ENCODE data around the gene NANOS1.

Gene NANOS1

DNA sequence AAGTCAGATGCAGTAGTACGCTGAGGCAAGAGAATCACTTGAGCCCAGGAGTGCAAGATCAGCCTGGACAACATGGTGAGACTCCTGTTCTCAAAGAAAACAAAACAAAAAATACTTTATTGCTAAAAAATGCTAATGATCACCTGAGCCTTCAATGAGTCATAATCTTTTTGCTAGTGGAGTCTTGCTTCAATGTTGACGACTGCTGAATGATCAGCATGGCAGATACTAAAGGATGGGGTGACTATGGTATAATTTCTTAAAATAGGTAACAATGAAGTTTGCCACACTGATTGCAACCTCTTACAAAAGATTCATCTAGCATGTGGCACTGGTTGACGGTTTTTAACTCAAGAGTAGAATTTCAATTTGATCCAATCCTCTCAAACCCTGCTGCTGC is 22.3 kb downstream of the NANOS1 start:
- no peak overlapping the region for H3K4me3 ChIP-seq (ENCODE audit: low read depth, low read length)
- no peak for DNase-seq (ENCODE audit: low read depth)

GRCh38 chr10:119055472-119055871 is 26.0 kb downstream of the NANOS1 start:
- no peak overlapping the region for H3K4me3 ChIP-seq (ENCODE audit: low read depth, low read length)
- no peak for DNase-seq (ENCODE audit: low read depth)

DNA sequence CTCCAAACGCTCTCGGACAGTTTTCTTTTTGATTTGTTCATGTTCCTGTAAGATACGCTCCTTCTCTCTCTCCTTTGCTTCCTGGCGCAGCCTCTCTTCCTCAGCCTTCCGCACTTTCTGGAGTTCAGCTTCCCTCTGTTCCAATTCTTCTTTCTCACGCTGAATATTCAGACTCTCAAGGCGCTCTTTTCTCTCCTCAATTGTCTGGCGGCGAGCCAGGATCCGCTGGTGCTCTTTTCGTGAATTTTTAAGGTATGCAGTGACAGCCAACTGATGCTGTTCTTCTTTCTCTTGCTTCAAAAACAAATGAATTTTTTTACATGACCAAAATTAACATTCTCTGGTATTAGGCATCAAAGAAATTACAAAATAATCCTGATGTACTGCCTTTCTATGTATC is 28.5 kb downstream of the NANOS1 start:
- H3K4me3 ChIP-seq (ENCODE audit: low read depth, low read length), result no peak overlapping the region
- DNase-seq (ENCODE audit: low read depth), result no peak

DNA sequence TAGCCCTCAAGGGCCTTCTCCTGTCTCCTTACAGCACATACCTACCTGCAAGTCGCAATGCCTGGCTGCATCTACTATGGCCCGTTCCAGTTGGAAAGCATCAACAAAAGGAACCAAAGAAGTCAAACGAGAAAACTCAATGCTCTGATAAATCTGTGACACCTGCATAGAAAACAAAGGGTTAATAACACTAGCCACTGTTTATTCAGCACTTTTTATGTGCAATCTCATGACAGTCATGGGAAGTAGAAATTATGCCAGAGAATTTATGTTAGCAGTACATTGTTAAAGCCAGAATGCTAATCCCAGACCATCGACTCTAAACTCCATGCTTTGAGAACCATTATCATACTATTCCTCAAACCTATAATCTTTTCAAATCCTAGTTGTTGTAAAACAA is 30.0 kb downstream of the NANOS1 start:
- no peak overlapping the region for H3K4me3 ChIP-seq (ENCODE audit: low read depth, low read length)
- DNase-seq (ENCODE audit: low read depth), result no peak

DNA sequence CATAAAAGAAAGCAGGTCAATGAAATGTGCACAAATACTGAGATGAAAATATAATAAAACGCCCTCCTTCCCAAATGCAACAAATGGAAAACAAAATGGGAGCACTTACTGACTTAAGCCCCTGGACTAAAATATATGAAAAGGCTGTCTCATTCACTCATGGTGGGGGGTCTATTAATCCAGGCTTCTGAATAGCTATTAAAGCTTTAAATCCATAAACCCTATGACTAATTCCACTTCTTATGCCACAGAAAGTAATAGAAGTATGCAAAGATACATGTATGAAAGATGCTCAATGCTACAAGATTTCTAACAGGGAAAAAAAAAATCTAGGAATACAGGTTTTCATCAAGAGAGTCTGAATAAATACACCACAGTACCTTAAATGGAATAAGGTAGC is 30.6 kb downstream of the NANOS1 start:
- H3K4me3 ChIP-seq (ENCODE audit: low read depth, low read length), result no peak overlapping the region
- DNase-seq (ENCODE audit: low read depth), result no peak

- no peak for DNase-seq (ENCODE audit: low read depth)
- no peak overlapping the region for H3K4me3 ChIP-seq (ENCODE audit: low read depth, low read length)
These were observed 31.8 kb downstream of the NANOS1 start for GRCh38 chr10:119061352-119061751.

DNA sequence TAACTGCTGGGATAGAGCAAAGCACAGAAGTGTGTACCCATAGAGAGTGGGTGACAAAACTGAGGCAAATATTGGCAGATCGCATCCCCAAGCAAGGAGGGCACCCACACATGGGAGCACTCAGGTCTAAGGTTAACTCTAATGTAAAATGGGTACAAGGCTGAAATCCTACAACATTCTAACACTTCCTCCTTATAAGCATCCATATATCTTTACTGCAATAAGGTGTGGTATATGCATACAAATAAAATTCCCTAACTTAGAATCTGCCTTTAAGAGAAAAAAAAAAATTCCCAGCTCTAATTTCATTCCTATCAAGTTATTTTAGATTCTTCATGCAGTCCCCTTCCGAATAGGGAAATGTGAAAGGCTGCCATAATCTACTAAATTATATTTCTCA is 32.4 kb downstream of the NANOS1 start:
- no peak overlapping the region for H3K4me3 ChIP-seq (ENCODE audit: low read depth, low read length)
- no peak for DNase-seq (ENCODE audit: low read depth)

DNA sequence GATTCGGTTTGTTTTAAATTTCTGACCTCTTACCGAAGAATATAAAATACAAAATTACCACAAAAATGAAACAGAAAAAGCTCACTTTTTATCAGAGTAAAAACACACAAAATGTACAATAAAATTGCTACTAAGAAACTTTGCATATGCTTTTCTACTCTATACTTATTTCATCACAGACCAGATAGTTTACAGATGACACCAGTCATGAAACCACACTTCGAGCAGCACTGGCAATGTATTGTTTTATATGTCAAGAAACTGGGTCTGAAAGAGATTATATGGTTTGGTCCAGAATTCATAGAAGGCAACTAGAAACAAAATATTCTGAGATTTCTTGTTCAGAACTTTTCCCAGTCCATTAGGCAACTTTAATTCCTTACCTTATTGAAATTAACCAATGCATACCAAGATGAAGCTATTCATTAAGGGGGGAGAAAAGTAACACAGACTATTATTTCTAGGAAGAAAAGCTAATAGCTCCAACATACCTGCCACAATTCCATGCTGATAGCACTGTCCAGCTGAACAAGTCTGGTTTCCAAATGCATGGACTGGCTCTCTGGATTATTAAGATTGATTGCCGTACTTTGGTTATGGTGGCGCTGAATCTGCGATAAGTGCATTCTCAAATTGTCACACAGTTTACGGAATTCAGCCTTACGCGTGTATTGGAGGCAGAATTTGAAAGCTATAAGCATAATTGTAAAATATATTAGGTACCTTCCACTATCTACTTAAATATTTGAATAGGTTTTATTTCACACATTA is 41.1 kb downstream of the NANOS1 start:
- H3K4me3 ChIP-seq (ENCODE audit: low read depth, low read length), result no peak overlapping the region
- no peak for DNase-seq (ENCODE audit: low read depth)

DNA sequence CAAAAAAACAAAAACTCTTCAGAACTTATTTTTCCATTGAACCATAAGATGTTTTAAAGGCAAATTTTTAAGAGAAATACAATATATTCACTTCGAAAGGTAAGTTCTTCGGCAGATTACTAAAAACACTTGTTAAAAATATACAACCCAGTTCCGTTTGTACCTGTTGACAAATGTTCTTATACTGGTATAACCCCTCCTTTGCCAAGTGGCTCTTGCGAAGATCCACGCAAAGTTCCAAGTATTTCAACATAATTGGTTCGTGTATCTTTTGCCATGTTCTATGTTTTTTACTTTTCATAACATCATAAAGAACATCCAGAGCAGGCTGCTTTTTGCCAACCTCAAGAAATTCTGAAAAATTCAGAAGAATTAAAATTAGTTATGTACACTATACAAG is 44.1 kb downstream of the NANOS1 start:
- no peak overlapping the region for H3K4me3 ChIP-seq (ENCODE audit: low read depth, low read length)
- DNase-seq (ENCODE audit: low read depth), result no peak

DNA sequence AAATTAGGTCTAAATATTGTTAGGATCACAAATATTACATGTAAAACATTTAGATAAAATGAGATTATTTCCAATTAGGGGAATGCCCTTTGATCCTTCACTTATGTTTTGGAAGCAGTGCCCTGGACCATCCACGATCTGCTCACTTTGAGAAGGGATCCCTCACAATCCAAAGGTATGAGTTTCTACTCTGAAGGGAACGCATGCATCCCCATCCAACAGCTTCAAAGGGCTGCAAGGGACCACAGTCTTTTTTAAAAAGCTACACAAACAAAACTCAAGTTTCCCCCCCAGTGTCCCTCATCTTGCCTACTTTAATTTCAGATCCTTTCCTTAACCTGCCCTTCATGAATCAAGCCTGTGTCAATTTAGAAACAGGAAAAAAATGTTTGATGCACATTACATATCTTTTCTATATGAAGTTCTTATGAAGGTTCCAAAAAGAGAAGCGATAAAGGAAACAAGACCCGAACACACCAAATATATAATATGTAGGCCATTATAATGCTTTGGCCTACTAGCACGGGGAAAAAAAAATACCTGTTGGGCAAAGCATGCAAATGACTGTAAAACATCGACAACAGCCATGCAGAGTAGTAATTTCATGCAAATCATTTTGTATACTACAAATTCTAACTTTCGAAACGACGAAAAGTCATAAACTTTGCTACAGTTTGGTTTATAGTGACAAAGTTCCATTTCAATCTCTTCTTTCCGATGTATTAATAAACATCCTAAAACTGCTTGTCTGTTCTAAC is 49.1 kb downstream of the NANOS1 start:
- DNase-seq (ENCODE audit: low read depth), result no peak
- H3K4me3 ChIP-seq (ENCODE audit: low read depth, low read length), result peak overlapping the region; percentile 98

- DNase-seq (ENCODE audit: low read depth), result peak; percentile 43
- peak overlapping the region; percentile 98 for H3K4me3 ChIP-seq (ENCODE audit: low read depth, low read length)
These were observed 50.3 kb downstream of the NANOS1 start for GRCh38 chr10:119079599-119080520.

GRCh38 chr10:119080521-119081259 is 51.2 kb downstream of the NANOS1 start, which contains the start of gene EIF3A:
Gene EIF3A (minus strand): TSS chr10:119080817. CDS start chr10:119080676, 141 bp downstream.
- H3K4me3 ChIP-seq (ENCODE audit: low read depth, low read length), result peak within 1 kb of the TSS; percentile 98
- peak; percentile 73 for DNase-seq (ENCODE audit: low read depth)
